Measurements from ENCODE around the gene MYH9.
A peak's percentile ranks its signal among the peaks of the same experiment; 100 is the strongest.

Gene MYH9

GRCh38 chr22:36332623-36333332 is 55.0 kb downstream of the MYH9 start:
- Histone ChIP-seq H3K9me3 (ENCODE audit: control insufficient read depth in 5 of 5, low read length in 5 of 5) (no peaks in the 10 kb centered on the region), H3K9ac (ENCODE audit: low read length in 5 of 5) (peak overlapping the region in 1 of 5 donors; percentile 59), H3K27me3 (ENCODE audit: control insufficient read depth in 5 of 5, insufficient read depth in 4 of 5, low read length in 5 of 5) (no peaks in the 10 kb centered on the region), H3K4me1 (ENCODE audit: control insufficient read depth in 5 of 5, insufficient read depth in 5 of 5, low read length in 5 of 5) (peaks cover 44 to 100% (median 96%) of the 10 kb centered on the region in 5 donors), H3K27ac (ENCODE audit: low read depth, low read length) (peak overlapping the region; percentile 95), H3K4me3 (ENCODE audit: low read depth in 1 of 5, low read length in 5 of 5) (peak overlapping the region in 1 of 5 donors; percentile 30), H3K36me3 (ENCODE audit: control insufficient read depth in 5 of 5, insufficient read depth in 5 of 5, low read length in 5 of 5) (peaks cover 0 to 56% (median 55%) of the 10 kb centered on the region in 5 donors)

- Histone ChIP-seq H3K4me3 (ENCODE audit: low read depth in 1 of 5, low read length in 5 of 5) (peak overlapping the region in 4 of 5 donors; percentile 3 to 37 (median 19)), H3K9me3 (ENCODE audit: control insufficient read depth in 5 of 5, low read length in 5 of 5) (no peaks in the 10 kb centered on the region), H3K9ac (ENCODE audit: low read length in 5 of 5) (peak overlapping the region in 3 of 5 donors; percentile 14 to 59 (median 48)), H3K27me3 (ENCODE audit: control insufficient read depth in 5 of 5, insufficient read depth in 4 of 5, low read length in 5 of 5) (no peaks in the 10 kb centered on the region), H3K36me3 (ENCODE audit: control insufficient read depth in 5 of 5, insufficient read depth in 5 of 5, low read length in 5 of 5) (peaks cover 0 to 59% (median 56%) of the 10 kb centered on the region in 5 donors), H3K4me1 (ENCODE audit: control insufficient read depth in 5 of 5, insufficient read depth in 5 of 5, low read length in 5 of 5) (peaks cover 41 to 100% (median 91%) of the 10 kb centered on the region in 5 donors), H3K27ac (ENCODE audit: low read depth, low read length) (peak overlapping the region; percentile 95)
Measured at GRCh38 chr22:36331912-36332622, 55.7 kb downstream of the MYH9 start.

- peaks cover 34 to 100% (median 87%) of the 10 kb centered on the region in 5 donors for H3K4me1 ChIP-seq (ENCODE audit: control insufficient read depth in 5 of 5, insufficient read depth in 5 of 5, low read length in 5 of 5)
- peaks cover 0 to 59% (median 57%) of the 10 kb centered on the region in 5 donors for H3K36me3 ChIP-seq (ENCODE audit: control insufficient read depth in 5 of 5, insufficient read depth in 5 of 5, low read length in 5 of 5)
- H3K9me3 ChIP-seq (ENCODE audit: control insufficient read depth in 5 of 5, low read length in 5 of 5) = no peaks in the 10 kb centered on the region
- H3K27ac ChIP-seq (ENCODE audit: low read depth, low read length) = peak overlapping the region; percentile 95
- peak overlapping the region in 4 of 5 donors; percentile 11 to 59 (median 24) for H3K9ac ChIP-seq (ENCODE audit: low read length in 5 of 5)
- H3K4me3 ChIP-seq (ENCODE audit: low read depth in 1 of 5, low read length in 5 of 5) = peak overlapping the region in 3 of 5 donors; percentile 4 to 37 (median 32)
- no peaks in the 10 kb centered on the region for H3K27me3 ChIP-seq (ENCODE audit: control insufficient read depth in 5 of 5, insufficient read depth in 4 of 5, low read length in 5 of 5)
Measured at GRCh38 chr22:36331306-36331911, 56.4 kb downstream of the MYH9 start.

- Histone ChIP-seq H3K4me3 (ENCODE audit: low read depth in 1 of 5, low read length in 5 of 5) (peak overlapping the region in 3 of 5 donors; percentile 4 to 42 (median 32)), H3K27ac (ENCODE audit: low read depth, low read length) (peak overlapping the region; percentile 95), H3K4me1 (ENCODE audit: control insufficient read depth in 5 of 5, insufficient read depth in 5 of 5, low read length in 5 of 5) (peaks cover 31 to 100% (median 84%) of the 10 kb centered on the region in 5 donors), H3K27me3 (ENCODE audit: control insufficient read depth in 5 of 5, insufficient read depth in 4 of 5, low read length in 5 of 5) (no peaks in the 10 kb centered on the region), H3K36me3 (ENCODE audit: control insufficient read depth in 5 of 5, insufficient read depth in 5 of 5, low read length in 5 of 5) (peaks cover 0 to 59% (median 58%) of the 10 kb centered on the region in 5 donors), H3K9me3 (ENCODE audit: control insufficient read depth in 5 of 5, low read length in 5 of 5) (no peaks in the 10 kb centered on the region), H3K9ac (ENCODE audit: low read length in 5 of 5) (peak overlapping the region in 4 of 5 donors; percentile 2 to 59 (median 22))
Measured at GRCh38 chr22:36330655-36331305, 57.0 kb downstream of the MYH9 start.

- H3K36me3 ChIP-seq (ENCODE audit: control insufficient read depth in 5 of 5, insufficient read depth in 5 of 5, low read length in 5 of 5) = peaks cover 0 to 61% (median 59%) of the 10 kb centered on the region in 5 donors
Measured at GRCh38 chr22:36330127-36330526, 57.6 kb downstream of the MYH9 start.

GRCh38 chr22:36329254-36330078 is 58.3 kb downstream of the MYH9 start:
- Histone ChIP-seq H3K9ac (ENCODE audit: low read length in 5 of 5) (peak overlapping the region in 1 of 5 donors; percentile 7), H3K36me3 (ENCODE audit: control insufficient read depth in 5 of 5, insufficient read depth in 5 of 5, low read length in 5 of 5) (peaks cover 0 to 61% (median 59%) of the 10 kb centered on the region in 5 donors), H3K27me3 (ENCODE audit: control insufficient read depth in 5 of 5, insufficient read depth in 4 of 5, low read length in 5 of 5) (no peaks in the 10 kb centered on the region), H3K4me3 (ENCODE audit: low read depth in 1 of 5, low read length in 5 of 5) (peak overlapping the region in 4 of 5 donors; percentile 1 to 38 (median 7)), H3K9me3 (ENCODE audit: control insufficient read depth in 5 of 5, low read length in 5 of 5) (no peaks in the 10 kb centered on the region), H3K27ac (ENCODE audit: low read depth, low read length) (peak overlapping the region; percentile 95), H3K4me1 (ENCODE audit: control insufficient read depth in 5 of 5, insufficient read depth in 5 of 5, low read length in 5 of 5) (peaks cover 32 to 100% (median 87%) of the 10 kb centered on the region in 5 donors)

More at GRCh38 chr22:36330127-36330526, 57.6 kb downstream of the MYH9 start:
- peaks cover 31 to 100% (median 87%) of the 10 kb centered on the region in 5 donors for H3K4me1 ChIP-seq (ENCODE audit: control insufficient read depth in 5 of 5, insufficient read depth in 5 of 5, low read length in 5 of 5)
- peak overlapping the region; percentile 95 for H3K27ac ChIP-seq (ENCODE audit: low read depth, low read length)
- peak overlapping the region in 2 of 5 donors; percentile 3 to 38 for H3K4me3 ChIP-seq (ENCODE audit: low read depth in 1 of 5, low read length in 5 of 5)
- no peaks in the 10 kb centered on the region for H3K9me3 ChIP-seq (ENCODE audit: control insufficient read depth in 5 of 5, low read length in 5 of 5)
- no peaks in the 10 kb centered on the region for H3K27me3 ChIP-seq (ENCODE audit: control insufficient read depth in 5 of 5, insufficient read depth in 4 of 5, low read length in 5 of 5)
- no peak overlapping the region for H3K9ac ChIP-seq (ENCODE audit: low read length in 5 of 5)

GRCh38 chr22:36328635-36329253 is 59.0 kb downstream of the MYH9 start:
- Histone ChIP-seq H3K36me3 (ENCODE audit: control insufficient read depth in 5 of 5, insufficient read depth in 5 of 5, low read length in 5 of 5) (peaks cover 0 to 64% (median 61%) of the 10 kb centered on the region in 5 donors), H3K4me1 (ENCODE audit: control insufficient read depth in 5 of 5, insufficient read depth in 5 of 5, low read length in 5 of 5) (peaks cover 35 to 100% (median 87%) of the 10 kb centered on the region in 5 donors), H3K9ac (ENCODE audit: low read length in 5 of 5) (peak overlapping the region in 1 of 5 donors; percentile 7), H3K9me3 (ENCODE audit: control insufficient read depth in 5 of 5, low read length in 5 of 5) (no peaks in the 10 kb centered on the region), H3K27me3 (ENCODE audit: control insufficient read depth in 5 of 5, insufficient read depth in 4 of 5, low read length in 5 of 5) (no peaks in the 10 kb centered on the region), H3K27ac (ENCODE audit: low read depth, low read length) (peak overlapping the region; percentile 95), H3K4me3 (ENCODE audit: low read depth in 1 of 5, low read length in 5 of 5) (peak overlapping the region in 3 of 5 donors; percentile 14 to 19 (median 15))

GRCh38 chr22:36327922-36328551 is 59.7 kb downstream of the MYH9 start:
- Histone ChIP-seq H3K9me3 (ENCODE audit: control insufficient read depth in 5 of 5, low read length in 5 of 5) (no peaks in the 10 kb centered on the region), H3K9ac (ENCODE audit: low read length in 5 of 5) (no peak overlapping the region), H3K4me1 (ENCODE audit: control insufficient read depth in 5 of 5, insufficient read depth in 5 of 5, low read length in 5 of 5) (peaks cover 32 to 100% (median 87%) of the 10 kb centered on the region in 5 donors), H3K4me3 (ENCODE audit: low read depth in 1 of 5, low read length in 5 of 5) (peak overlapping the region in 1 of 5 donors; percentile 19), H3K27me3 (ENCODE audit: control insufficient read depth in 5 of 5, insufficient read depth in 4 of 5, low read length in 5 of 5) (no peaks in the 10 kb centered on the region), H3K27ac (ENCODE audit: low read depth, low read length) (peak overlapping the region; percentile 95), H3K36me3 (ENCODE audit: control insufficient read depth in 5 of 5, insufficient read depth in 5 of 5, low read length in 5 of 5) (peaks cover 0 to 65% (median 61%) of the 10 kb centered on the region in 5 donors)

Measured in subcutaneous abdominal adipose tissue (tissue), 5 donors.